HCT116 (cell line): ENCODE measurements around the gene NHLH1. TPM values are rescaled to one million over a fixed set of nuclear protein-coding genes. Genes with fewer than 3 reads are reported as not detected.

ENCODE experiments used
- ATAC-seq: fragments of 200-7000 bp; cut with Tn5 transposase; 2 replicates; pipeline ENCODE4 v1.9.1; 2020; ENCODE audit warnings: mild to moderate bottlenecking, moderate library complexity
- BruUV-seq: library from RNA; stranded (reverse); fragments of 400-500 nt; replicated peaks from 2 replicates; lab custom pipeline; 2021; lab: Mats Ljungman, UMichigan
- CTCF ChIA-PET: fragments of 300-600 bp; sonication (Branson Sonifier 250); formaldehyde crosslinking; loops from one replicate; lab custom pipeline; 2021; ENCODE audit warnings: antibody characterized with exemption; lab: Charles Lee
- POLR2A ChIA-PET: fragments of 300-600, 350-600 bp; sonication (Branson Sonifier 250); formaldehyde crosslinking; loops from one replicate; lab custom pipeline; 2021; ENCODE audit warnings: antibody characterized with exemption; lab: Charles Lee
- RAD21 ChIA-PET, 2 experiments: fragments of 300-600 bp; sonication (Branson Sonifier 250); formaldehyde crosslinking; loops; one replicate each; lab custom pipeline; 2023; ENCODE audit warnings: low total read pairs in 2 of 2; ENCODE audit not compliant: uncharacterized antibody in 2 of 2, unreplicated experiment in 2 of 2, low non-redundant PET in 1 of 2; lab: Charles Lee
- DNase-seq: peaks from one replicate; pipeline ENCODE4 v3.0.0-alpha.2; 2010; ENCODE audit warnings: low read depth, low spot score
- H2AFZ ChIP-seq: fragments of 200-600 bp; shearing (Covaris generic), sonication (generic); 2 replicates; pipeline ENCODE4 v1.6.1; 2017; ENCODE audit warnings: low read depth, mixed run types, mixed read lengths, antibody characterized with exemption, low read length; ENCODE audit not compliant: poor library complexity, severe bottlenecking
- H3K27ac ChIP-seq: 2 replicates; pipeline ENCODE4 v1.5.1; 2012; ENCODE audit warnings: low read depth, low read length
- H3K27me3 ChIP-seq: fragments of 200-600 bp; sonication (generic); 2 replicates; pipeline ENCODE4 v1.6.1; 2016; ENCODE audit warnings: mixed run types, low read length, mixed read lengths; ENCODE audit not compliant: insufficient read depth
- H3K36me3 ChIP-seq, 2 experiments: fragments of 200-500 bp in 1 of 2; fragments of 200-600 bp in 1 of 2; sonication (Bioruptor generic) in 1 of 2; sonication (generic) in 1 of 2; 2 replicates each; pipeline versions ENCODE4 v1.5.1 to v1.6.1; 2014 to 2016; ENCODE audit warnings: low read length in 2 of 2, inconsistent platforms in 1 of 2, mixed read lengths in 1 of 2, mixed run types in 1 of 2; ENCODE audit not compliant: insufficient read depth in 2 of 2, control insufficient read depth in 1 of 2
- H3K4me1 ChIP-seq, 2 experiments: fragments of 200-600 bp in 1 of 2; sonication (generic) in 1 of 2; 2 replicates each; pipeline versions ENCODE4 v1.5.1 to v1.6.1; 2012 to 2017; ENCODE audit warnings: low read length in 2 of 2, inconsistent platforms in 1 of 2, mild to moderate bottlenecking in 1 of 2, mixed read lengths in 1 of 2, mixed run types in 1 of 2, moderate library complexity in 1 of 2; ENCODE audit not compliant: insufficient read depth in 2 of 2, control insufficient read depth in 1 of 2
- H3K4me2 ChIP-seq: fragments of 200-600 bp; sonication (generic); 2 replicates; pipeline ENCODE4 v1.6.1; 2017; ENCODE audit warnings: mixed run types, low read length, mixed read lengths
- H3K4me3 ChIP-seq, 2 experiments: fragments of 200-600 bp in 1 of 2; sonication (generic) in 1 of 2; replicated peaks in 1 of 2; 2 replicates each; pipeline ENCODE4 v1.5.1; 2011 to 2016; ENCODE audit warnings: low read length in 2 of 2, control low read depth in 1 of 2, low read depth in 1 of 2, mild to moderate bottlenecking in 1 of 2, mixed read lengths in 1 of 2, mixed run types in 1 of 2
- H3K79me2 ChIP-seq: fragments of 200-600 bp; sonication (generic); 2 replicates; pipeline ENCODE4 v1.6.1; 2017; ENCODE audit warnings: mild to moderate bottlenecking, mixed run types, low read length, moderate library complexity, mixed read lengths; ENCODE audit not compliant: insufficient read depth
- H3K9ac ChIP-seq: fragments of 200-600 bp; sonication (generic); 2 replicates; pipeline ENCODE4 v1.6.1; 2016; ENCODE audit warnings: low read length, mixed read lengths
- H3K9me2 ChIP-seq: fragments of 200-600 bp; sonication (generic), shearing (Covaris generic); 2 replicates; pipeline ENCODE4 v1.6.1; 2017; ENCODE audit warnings: mixed run types, mild to moderate bottlenecking, moderate library complexity; ENCODE audit not compliant: insufficient read depth
- H3K9me3 ChIP-seq, 2 experiments: fragments of 200-500 bp in 1 of 2; fragments of 200-600 bp in 1 of 2; sonication (Bioruptor generic) in 1 of 2; sonication (generic) in 1 of 2; 2 replicates each; pipeline ENCODE4 v1.6.1; 2014 to 2017; ENCODE audit warnings: low read length in 2 of 2, mixed read lengths in 2 of 2, inconsistent platforms in 1 of 2, low read depth in 1 of 2, mild to moderate bottlenecking in 1 of 2, mixed run types in 1 of 2, moderate library complexity in 1 of 2; ENCODE audit not compliant: control insufficient read depth in 1 of 2, insufficient read depth in 1 of 2
- H4K20me1 ChIP-seq: fragments of 200-600 bp; sonication (generic), shearing (Covaris generic); 2 replicates; pipeline ENCODE4 v1.6.1; 2017; ENCODE audit warnings: mixed run types, mild to moderate bottlenecking, moderate library complexity; ENCODE audit not compliant: insufficient read depth
- ATF3 ChIP-seq: IDR thresholded peaks from 2 replicates; pipeline ENCODE4 v1.6.1; 2012
- CBX3 ChIP-seq: IDR thresholded peaks from 2 replicates; pipeline ENCODE4 v1.6.1; 2012; ENCODE audit warnings: low read depth
- CEBPB ChIP-seq: IDR thresholded peaks from 2 replicates; pipeline ENCODE4 v1.6.1; 2012; ENCODE audit warnings: low read depth
- CTCF ChIP-seq, 3 experiments: fragments of 200-600 bp in 1 of 3; sonication (generic) in 1 of 3; IDR thresholded peaks in 2 of 3; conservative IDR thresholded peaks in 1 of 3; 2 replicates each; pipeline ENCODE4 v1.5.1; 2012 to 2017; ENCODE audit warnings: low read depth in 2 of 3, low read length in 2 of 3, antibody characterized with exemption in 1 of 3, borderline replicate concordance in 1 of 3, control low read depth in 1 of 3, mild to moderate bottlenecking in 1 of 3, mixed read lengths in 1 of 3, mixed run types in 1 of 3, moderate library complexity in 1 of 3; ENCODE audit not compliant: insufficient read depth in 1 of 3
- EGR1 ChIP-seq: IDR thresholded peaks from 2 replicates; pipeline ENCODE4 v1.6.1; 2012; ENCODE audit warnings: low read depth
- ELF1 ChIP-seq: IDR thresholded peaks from 2 replicates; pipeline ENCODE4 v1.6.1; 2012; ENCODE audit warnings: low read depth, borderline replicate concordance
- EZH2phosphoT487 ChIP-seq: fragments of 200-600 bp; IDR thresholded peaks from 2 replicates; pipeline ENCODE4 v1.6.1; 2018; ENCODE audit warnings: antibody characterized with exemption, borderline replicate concordance
- JUND ChIP-seq: IDR thresholded peaks from 2 replicates; pipeline ENCODE4 v1.6.1; 2012
- MAX ChIP-seq: IDR thresholded peaks from 2 replicates; pipeline ENCODE4 v1.6.1; 2012
- POLR2A ChIP-seq: IDR thresholded peaks from 2 replicates; pipeline ENCODE4 v1.7.0; 2011; ENCODE audit warnings: borderline replicate concordance; ENCODE audit not compliant: insufficient read depth, insufficient read length; ENCODE audit errors: extremely low read depth
- SIN3A ChIP-seq: IDR thresholded peaks from 2 replicates; pipeline ENCODE4 v1.6.1; 2012; ENCODE audit warnings: low read depth
- TCF7L2 ChIP-seq: IDR thresholded peaks from 2 replicates; pipeline ENCODE4 v1.7.0; 2011; ENCODE audit warnings: borderline replicate concordance, inconsistent platforms; ENCODE audit not compliant: insufficient read depth, insufficient read length; ENCODE audit errors: extremely low read depth
- YY1 ChIP-seq: IDR thresholded peaks from 2 replicates; pipeline ENCODE4 v1.6.1; 2011; ENCODE audit warnings: low read length, low read depth, moderate library complexity, mild to moderate bottlenecking; ENCODE audit not compliant: insufficient replicate concordance; ENCODE audit errors: extremely low read depth
- ZFX ChIP-seq: fragments of 450-650 bp; IDR thresholded peaks from 2 replicates; pipeline ENCODE4 v1.6.1; 2017
- intact Hi-C: fragments of 100-400 bp; cut with micrococcal nuclease; formaldehyde crosslinking; loops from 2 replicates; pipeline ENCODE4 v1.10.0; 2022
- total RNA-seq: library from RNA; stranded (reverse); gene quantifications from one replicate; pipeline ENCODE4 v1.2.1, GENCODE V29; 2021; ENCODE audit not compliant: unreplicated experiment

The NHLH1 gene
- total RNA-seq, 1 experiment from 2014 or later = 0.12 TPM

- H3K79me2 ChIP-seq = no peaks in the 10 kb centered on the region
- H3K9ac ChIP-seq = peak overlapping the region; percentile 50
- no peaks in the 10 kb centered on the region for H3K9me3 ChIP-seq
- DNase-seq = no peak
- peak overlapping the region; percentile 93 for H3K4me2 ChIP-seq
- ATAC-seq = peak; percentile 1; the same call in 1 of the 2 replicates
- no peaks in the 10 kb centered on the region for H3K27me3 ChIP-seq
- peak overlapping the region in 1 of 2 experiments; percentile 55; a peak in 2 of 4 replicates for H3K4me3 ChIP-seq
- ChIA-PET POLR2A (interaction anchor here (0.8 kb wide), 1 partner anchor 12 kb away, joined by 3 read pairs; no protein-coding TSS in a partner anchor), RAD21 (no interaction called here), CTCF (interaction anchor here (0.8 to 1.8 kb wide), 4 partner anchors 8 to 216 kb away, joined by 3 to 6 read pairs (median 5); no protein-coding TSS in a partner anchor)
- no TSS peak for BruUV-seq
- TF ChIP-seq EZH2phosphoT487 = no peak
- no peak for TF ChIP-seq SIN3A
- no peak for TF ChIP-seq ZFX
- no peak for TF ChIP-seq EGR1
- TF ChIP-seq JUND = no peak
- no peak overlapping the region for H3K27ac ChIP-seq
- H3K4me1 ChIP-seq = peaks cover 23 to 39% of the 10 kb centered on the region in 2 experiments
- H3K36me3 ChIP-seq = no peaks in the 10 kb centered on the region
- intact Hi-C loops = no loop called here
- no peaks in the 10 kb centered on the region for H4K20me1 ChIP-seq
- H2AFZ ChIP-seq = peak overlapping the region; percentile 27
- no peaks in the 10 kb centered on the region for H3K9me2 ChIP-seq
Measured at GRCh38 chr1:160408864-160409263, 42.0 kb downstream of the NHLH1 start.

- CTCF ChIA-PET = no interaction called here
- H3K27ac ChIP-seq = no peak overlapping the region
- no peak for ATAC-seq
- peaks cover 23 to 39% of the 10 kb centered on the region in 2 experiments for H3K4me1 ChIP-seq
- TF ChIP-seq POLR2A (no peak), CTCF (IDR thresholded peaks at IDR 0.05 in 2 of 3, conservative IDR thresholded peaks at IDR 0.05 in 1 of 3; ENCODE audit: borderline replicate concordance in 1 of 3, insufficient read depth in 1 of 3, low read depth in 2 of 3, low read length in 2 of 3) (no peak), CEBPB (no peak), YY1 (no peak), SIN3A (no peak), TCF7L2 (no peak), ATF3 (no peak), ELF1 (no peak), JUND (no peak), CBX3 (no peak), MAX (no peak), ZFX (no peak)
- H3K36me3 ChIP-seq = no peaks in the 10 kb centered on the region
- intact Hi-C loops = no loop called here
- RAD21 ChIA-PET = no interaction called here
- no peaks in the 10 kb centered on the region for H3K9me2 ChIP-seq
- no peak overlapping the region for H2AFZ ChIP-seq
- H3K4me3 ChIP-seq = no peak overlapping the region
- H3K27me3 ChIP-seq = no peaks in the 10 kb centered on the region
- no peak overlapping the region for H3K4me2 ChIP-seq
- no TSS peak for BruUV-seq
- no peak overlapping the region for H3K9ac ChIP-seq
- DNase-seq = no peak
- no peaks in the 10 kb centered on the region for H3K9me3 ChIP-seq
- H4K20me1 ChIP-seq = no peaks in the 10 kb centered on the region
- H3K79me2 ChIP-seq = no peaks in the 10 kb centered on the region
- POLR2A ChIA-PET = no interaction called here
Measured at GRCh38 chr1:160409486-160409885, 42.6 kb downstream of the NHLH1 start.
